SK-N-SH (cell line): ENCODE data around the gene DPF1. TPM values are rescaled to one million over a fixed set of nuclear protein-coding genes. Genes with fewer than 3 reads are reported as not detected.

Source experiments
- CTCF ChIA-PET: fragments of 300-600, 350-600 bp; formaldehyde crosslinking; extraction: SDS; loops from one replicate; lab custom pipeline; 2021; lab: Yijun Ruan, JAX
- POLR2A ChIA-PET: fragments of 350-600 bp; sonication (Branson Sonifier 250); formaldehyde crosslinking; extraction: SDS; loops from one replicate; lab custom pipeline; 2020; ENCODE audit warnings: antibody characterized with exemption, inconsistent platforms; lab: Yijun Ruan, JAX
- DNase-seq: peaks from one replicate; pipeline ENCODE4 v3.0.0; 2012
- H2AFZ ChIP-seq: fragments of 200-600 bp; sonication (generic); 2 replicates; pipeline ENCODE4 v1.8.1; 2016; ENCODE audit warnings: antibody characterized with exemption, mild to moderate bottlenecking, low read depth
- H3F3A ChIP-seq: fragments of 200-600 bp; sonication (generic); replicated peaks from 2 replicates; pipeline ENCODE3; 2016; ENCODE audit warnings: antibody characterized with exemption, mild to moderate bottlenecking; ENCODE audit not compliant: insufficient read depth
- H3K27ac ChIP-seq, 2 experiments: fragments of 200-500 bp in 1 of 2; fragments of 200-600 bp in 1 of 2; sonication (Bioruptor generic) in 1 of 2; sonication (generic), shearing (Covaris generic) in 1 of 2; 2 replicates each; pipeline versions ENCODE4 v1.5.1 to v1.6.1; 2014 to 2016; ENCODE audit warnings: low read depth in 2 of 2, inconsistent platforms in 1 of 2, low read length in 1 of 2, mild to moderate bottlenecking in 1 of 2, mixed read lengths in 1 of 2
- H3K27me3 ChIP-seq: fragments of 200-600 bp; sonication (generic), shearing (Covaris generic); 2 replicates; pipeline ENCODE4 v1.6.1; 2016; ENCODE audit warnings: mixed run types; ENCODE audit not compliant: insufficient read depth
- H3K36me3 ChIP-seq, 2 experiments: fragments of 200-500 bp in 1 of 2; fragments of 200-600 bp in 1 of 2; sonication (Bioruptor generic) in 1 of 2; sonication (generic) in 1 of 2; replicated peaks in 1 of 2; 2 replicates each; pipeline versions ENCODE3 to v1.5.1; 2014 to 2016; ENCODE audit warnings: low read length in 1 of 2, mild to moderate bottlenecking in 1 of 2; ENCODE audit not compliant: insufficient read depth in 2 of 2, control insufficient read depth in 1 of 2
- H3K4me1 ChIP-seq, 2 experiments: fragments of 200-500 bp in 1 of 2; fragments of 200-600 bp in 1 of 2; sonication (Bioruptor generic) in 1 of 2; sonication (generic), shearing (Covaris generic) in 1 of 2; 2 replicates each; pipeline versions ENCODE4 v1.5.1 to v1.6.1; 2014 to 2016; ENCODE audit warnings: low read depth in 1 of 2, low read length in 1 of 2, mixed run types in 1 of 2; ENCODE audit not compliant: insufficient read depth in 2 of 2, control insufficient read depth in 1 of 2
- H3K4me2 ChIP-seq: fragments of 200-600 bp; sonication (generic), shearing (Covaris generic); 2 replicates; pipeline ENCODE4 v1.6.1; 2017; ENCODE audit warnings: mixed run types
- H3K4me3 ChIP-seq, 2 experiments: fragments of 200-500 bp in 1 of 2; fragments of 200-600 bp in 1 of 2; sonication (Bioruptor generic) in 1 of 2; sonication (generic), shearing (Covaris generic) in 1 of 2; 2 replicates each; pipeline versions ENCODE4 v1.5.1 to v1.8.1; 2014 to 2016; ENCODE audit warnings: low read depth in 2 of 2, inconsistent platforms in 1 of 2, low read length in 1 of 2, mild to moderate bottlenecking in 1 of 2, mixed read lengths in 1 of 2, moderate library complexity in 1 of 2
- H3K79me2 ChIP-seq: fragments of 200-600 bp; sonication (generic); 2 replicates; pipeline ENCODE4 v1.8.1; 2017; ENCODE audit warnings: mild to moderate bottlenecking; ENCODE audit not compliant: insufficient read depth
- H3K9ac ChIP-seq: fragments of 200-600 bp; sonication (generic); 2 replicates; pipeline ENCODE4 v1.6.1; 2017; ENCODE audit warnings: mixed run types
- H3K9me2 ChIP-seq: fragments of 200-600 bp; sonication (generic); 2 replicates; pipeline ENCODE4 v1.6.1; 2017; ENCODE audit warnings: mixed run types
- H3K9me3 ChIP-seq: fragments of 200-600 bp; sonication (generic); 2 replicates; pipeline ENCODE4 v1.6.1; 2017; ENCODE audit warnings: mixed run types, mild to moderate bottlenecking, moderate library complexity
- H4K20me1 ChIP-seq: fragments of 200-600 bp; sonication (generic); 2 replicates; pipeline ENCODE4 v1.6.1; 2017; ENCODE audit warnings: mild to moderate bottlenecking, mixed run types; ENCODE audit not compliant: insufficient read depth
- ELF1 ChIP-seq: IDR thresholded peaks from 2 replicates; pipeline ENCODE4 v1.4.0; 2012
- EZH2phosphoT487 ChIP-seq: fragments of 200-600 bp; sonication (generic); IDR thresholded peaks from 2 replicates; pipeline ENCODE4 v1.6.1; 2017; ENCODE audit warnings: low read depth, mixed run types, mild to moderate bottlenecking, antibody characterized with exemption, moderate library complexity, borderline replicate concordance
- FOSL2 ChIP-seq: IDR thresholded peaks from 2 replicates; pipeline ENCODE4 v1.4.0; 2012; ENCODE audit warnings: low read depth, mild to moderate bottlenecking, moderate library complexity, borderline replicate concordance
- FOXM1 ChIP-seq: IDR thresholded peaks from 2 replicates; pipeline ENCODE4 v1.4.0; 2012; ENCODE audit warnings: low read depth, mild to moderate bottlenecking
- GABPA ChIP-seq: IDR thresholded peaks from 2 replicates; pipeline ENCODE4 v1.4.0; 2012; ENCODE audit warnings: low read depth, mild to moderate bottlenecking
- JUND ChIP-seq: IDR thresholded peaks from 2 replicates; pipeline ENCODE4 v1.4.0; 2012
- MXI1 ChIP-seq: IDR thresholded peaks from 2 replicates; pipeline ENCODE4 v1.6.1; 2012; ENCODE audit warnings: mild to moderate bottlenecking, low read depth, low read length, improper control_type of control experiment
- NFIC ChIP-seq: IDR thresholded peaks from 2 replicates; pipeline ENCODE4 v1.4.0; 2012; ENCODE audit warnings: borderline replicate concordance
- NRF1 ChIP-seq: IDR thresholded peaks from 2 replicates; pipeline ENCODE4 v1.6.1; 2012; ENCODE audit warnings: low read depth, mild to moderate bottlenecking, low read length
- POLR2AphosphoS5 ChIP-seq: IDR thresholded peaks from 2 replicates; pipeline ENCODE4 v1.6.1; 2012; ENCODE audit warnings: low read depth, low read length
- RCOR1 ChIP-seq: fragments of 150-350 bp; IDR thresholded peaks from 2 replicates; pipeline ENCODE4 v1.6.1; 2017; ENCODE audit warnings: antibody characterized with exemption, low read length
- RFX5 ChIP-seq: IDR thresholded peaks from 2 replicates; pipeline ENCODE4 v1.6.1; 2012; ENCODE audit warnings: mild to moderate bottlenecking, improper control_type of control experiment, low read length
- RXRA ChIP-seq: IDR thresholded peaks from 2 replicates; pipeline ENCODE4 v1.4.0; 2012; ENCODE audit warnings: low read depth, mild to moderate bottlenecking, borderline replicate concordance
- SMC3 ChIP-seq: IDR thresholded peaks from 2 replicates; pipeline ENCODE4 v1.6.1; 2012; ENCODE audit warnings: low read depth, low read length, improper control_type of control experiment
- TAF1 ChIP-seq: IDR thresholded peaks from 2 replicates; pipeline ENCODE4 v1.6.1; 2012; ENCODE audit warnings: low read depth, mild to moderate bottlenecking, low read length, moderate library complexity, borderline replicate concordance
- TCF12 ChIP-seq: IDR thresholded peaks from 2 replicates; pipeline ENCODE4 v1.4.0; 2012
- TEAD4 ChIP-seq: IDR thresholded peaks from 2 replicates; pipeline ENCODE4 v1.4.0; 2012; ENCODE audit warnings: mild to moderate bottlenecking, borderline replicate concordance; ENCODE audit not compliant: insufficient read depth
- WGBS: methylation state at CpG from one replicate; pipeline ENCODE4 v1.1.6; 2017; ENCODE audit warnings: low lambda C conversion rate; 5-methylcytosine and 5-hydroxymethylcytosine counted together
- polyA plus RNA-seq, 3 experiments: library from polyadenylated mRNA; depleted of rRNA; stranded (reverse); fragments of >200 nt; gene quantifications; 2 replicates each; pipeline ENCODE4 v1.2.3, GENCODE V29; 2012
- TF ChIP-seq, protein P1 (sequence below): IDR thresholded peaks from 2 replicates; pipeline ENCODE4; 2012
- TF ChIP-seq, protein P2 (sequence below): fragments of 200-600 bp; sonication (generic); IDR thresholded peaks from 2 replicates; pipeline ENCODE4 v1.6.1; 2017; ENCODE audit warnings: antibody characterized with exemption, mild to moderate bottlenecking, moderate library complexity
- TF ChIP-seq, protein P3 (sequence below): IDR thresholded peaks from 2 replicates; pipeline ENCODE4 v1.4.0; 2012; ENCODE audit warnings: low read depth, borderline replicate concordance
- TF ChIP-seq, protein P4 (sequence below): IDR thresholded peaks from 2 replicates; pipeline ENCODE4 v1.4.0; 2012; ENCODE audit warnings: low read depth, borderline replicate concordance

Gene DPF1
- polyA plus RNA-seq, 1 of the 3 experiments (the other 2 are of a cell fraction), result 4.8 TPM

DNA sequence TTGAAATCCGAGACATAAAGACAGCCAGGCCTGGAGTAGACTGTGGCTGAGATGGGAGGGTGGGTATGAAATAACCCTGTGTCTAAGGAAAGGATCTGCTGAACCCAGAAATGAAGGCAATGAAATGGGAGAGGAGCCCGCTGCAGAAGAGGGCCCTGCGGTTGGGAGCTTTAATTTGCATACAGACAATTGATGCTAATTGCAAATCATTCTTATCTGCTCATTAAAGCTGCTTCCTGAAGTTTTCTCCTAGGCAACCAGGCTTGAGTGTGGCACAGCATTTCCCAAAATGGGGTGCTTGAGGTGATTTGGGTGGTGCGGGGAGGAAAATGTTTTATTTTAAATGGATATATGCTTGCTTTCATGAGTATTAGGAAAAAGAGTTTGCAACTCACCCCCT is 55.4 kb downstream of the DPF1 start:
- ChIA-PET POLR2A (no interaction called here), CTCF (no interaction called here)
- Histone ChIP-seq H3F3A (no peaks in the 10 kb centered on the region), H2AFZ (no peak overlapping the region)
- TF ChIP-seq MXI1 (no peak), TAF1 (no peak), TCF12 (no peak), RCOR1 (no peak), ELF1 (no peak), JUND (no peak), TEAD4 (no peak), FOSL2 (no peak), SMC3 (no peak), RXRA (no peak), NFIC (no peak), POLR2AphosphoS5 (no peak), GABPA (no peak)
- TF ChIP-seq, protein P1, sequence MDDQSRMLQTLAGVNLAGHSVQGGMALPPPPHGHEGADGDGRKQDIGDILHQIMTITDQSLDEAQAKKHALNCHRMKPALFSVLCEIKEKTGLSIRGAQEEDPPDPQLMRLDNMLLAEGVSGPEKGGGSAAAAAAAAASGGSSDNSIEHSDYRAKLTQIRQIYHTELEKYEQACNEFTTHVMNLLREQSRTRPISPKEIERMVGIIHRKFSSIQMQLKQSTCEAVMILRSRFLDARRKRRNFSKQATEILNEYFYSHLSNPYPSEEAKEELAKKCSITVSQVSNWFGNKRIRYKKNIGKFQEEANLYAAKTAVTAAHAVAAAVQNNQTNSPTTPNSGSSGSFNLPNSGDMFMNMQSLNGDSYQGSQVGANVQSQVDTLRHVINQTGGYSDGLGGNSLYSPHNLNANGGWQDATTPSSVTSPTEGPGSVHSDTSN, result no peak
- TF ChIP-seq, protein P2, sequence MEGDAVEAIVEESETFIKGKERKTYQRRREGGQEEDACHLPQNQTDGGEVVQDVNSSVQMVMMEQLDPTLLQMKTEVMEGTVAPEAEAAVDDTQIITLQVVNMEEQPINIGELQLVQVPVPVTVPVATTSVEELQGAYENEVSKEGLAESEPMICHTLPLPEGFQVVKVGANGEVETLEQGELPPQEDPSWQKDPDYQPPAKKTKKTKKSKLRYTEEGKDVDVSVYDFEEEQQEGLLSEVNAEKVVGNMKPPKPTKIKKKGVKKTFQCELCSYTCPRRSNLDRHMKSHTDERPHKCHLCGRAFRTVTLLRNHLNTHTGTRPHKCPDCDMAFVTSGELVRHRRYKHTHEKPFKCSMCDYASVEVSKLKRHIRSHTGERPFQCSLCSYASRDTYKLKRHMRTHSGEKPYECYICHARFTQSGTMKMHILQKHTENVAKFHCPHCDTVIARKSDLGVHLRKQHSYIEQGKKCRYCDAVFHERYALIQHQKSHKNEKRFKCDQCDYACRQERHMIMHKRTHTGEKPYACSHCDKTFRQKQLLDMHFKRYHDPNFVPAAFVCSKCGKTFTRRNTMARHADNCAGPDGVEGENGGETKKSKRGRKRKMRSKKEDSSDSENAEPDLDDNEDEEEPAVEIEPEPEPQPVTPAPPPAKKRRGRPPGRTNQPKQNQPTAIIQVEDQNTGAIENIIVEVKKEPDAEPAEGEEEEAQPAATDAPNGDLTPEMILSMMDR, result no peak
- TF ChIP-seq, protein P3, sequence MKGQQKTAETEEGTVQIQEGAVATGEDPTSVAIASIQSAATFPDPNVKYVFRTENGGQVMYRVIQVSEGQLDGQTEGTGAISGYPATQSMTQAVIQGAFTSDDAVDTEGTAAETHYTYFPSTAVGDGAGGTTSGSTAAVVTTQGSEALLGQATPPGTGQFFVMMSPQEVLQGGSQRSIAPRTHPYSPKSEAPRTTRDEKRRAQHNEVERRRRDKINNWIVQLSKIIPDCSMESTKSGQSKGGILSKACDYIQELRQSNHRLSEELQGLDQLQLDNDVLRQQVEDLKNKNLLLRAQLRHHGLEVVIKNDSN, result no peak
- TF ChIP-seq, all 33 proteins: peak for 0
- peaks cover 5 to 8% of the 10 kb centered on the region in 2 experiments for H3K36me3 ChIP-seq
- no peak for DNase-seq
- H3K9me3 ChIP-seq, result no peaks in the 10 kb centered on the region
- WGBS, result 91% methylated on average over 4 of the region's 4 CpGs
- H3K9ac ChIP-seq, result no peak overlapping the region
- peaks cover 0 to 11% of the 10 kb centered on the region in 2 experiments; a peak in 1 of 4 replicates for H3K4me1 ChIP-seq
- no peak overlapping the region for H3K4me2 ChIP-seq
- no peak overlapping the region for H3K27ac ChIP-seq
- H3K79me2 ChIP-seq, result no peaks in the 10 kb centered on the region
- no peaks in the 10 kb centered on the region for H3K9me2 ChIP-seq
- H4K20me1 ChIP-seq, result no peaks in the 10 kb centered on the region
- H3K4me3 ChIP-seq, result no peak overlapping the region
- no peaks in the 10 kb centered on the region for H3K27me3 ChIP-seq

DNA sequence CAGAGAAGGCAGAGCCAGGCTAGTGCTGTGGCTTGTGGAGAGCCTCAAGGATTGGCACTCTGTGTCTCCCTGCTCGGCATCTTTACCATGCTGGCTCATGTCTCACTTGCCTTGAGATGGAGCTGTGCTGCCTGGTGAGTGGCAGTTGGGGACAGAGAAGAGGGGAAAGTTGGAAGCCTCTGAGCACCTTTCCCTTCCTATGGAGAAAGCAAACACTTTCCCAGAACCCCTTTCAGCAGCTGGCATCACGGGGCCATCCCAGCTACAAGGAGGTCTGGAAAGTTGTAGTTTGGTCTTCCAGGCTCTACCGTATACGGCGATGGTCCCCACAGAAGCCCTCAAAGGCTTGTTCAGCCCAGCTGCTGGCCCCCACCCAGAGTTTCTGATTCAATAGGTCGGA is 58.7 kb downstream of the DPF1 start:
- Histone ChIP-seq H3K36me3 (peaks cover 19 to 26% of the 10 kb centered on the region in 2 experiments), H3F3A (no peaks in the 10 kb centered on the region)
- TF ChIP-seq, protein P2, result no peak
- TF ChIP-seq, protein P1, result no peak
- TF ChIP-seq RXRA (no peak), EZH2phosphoT487 (no peak), POLR2AphosphoS5 (no peak), NRF1 (no peak), FOXM1 (no peak), JUND (no peak), RFX5 (no peak)
- TF ChIP-seq, protein P4, sequence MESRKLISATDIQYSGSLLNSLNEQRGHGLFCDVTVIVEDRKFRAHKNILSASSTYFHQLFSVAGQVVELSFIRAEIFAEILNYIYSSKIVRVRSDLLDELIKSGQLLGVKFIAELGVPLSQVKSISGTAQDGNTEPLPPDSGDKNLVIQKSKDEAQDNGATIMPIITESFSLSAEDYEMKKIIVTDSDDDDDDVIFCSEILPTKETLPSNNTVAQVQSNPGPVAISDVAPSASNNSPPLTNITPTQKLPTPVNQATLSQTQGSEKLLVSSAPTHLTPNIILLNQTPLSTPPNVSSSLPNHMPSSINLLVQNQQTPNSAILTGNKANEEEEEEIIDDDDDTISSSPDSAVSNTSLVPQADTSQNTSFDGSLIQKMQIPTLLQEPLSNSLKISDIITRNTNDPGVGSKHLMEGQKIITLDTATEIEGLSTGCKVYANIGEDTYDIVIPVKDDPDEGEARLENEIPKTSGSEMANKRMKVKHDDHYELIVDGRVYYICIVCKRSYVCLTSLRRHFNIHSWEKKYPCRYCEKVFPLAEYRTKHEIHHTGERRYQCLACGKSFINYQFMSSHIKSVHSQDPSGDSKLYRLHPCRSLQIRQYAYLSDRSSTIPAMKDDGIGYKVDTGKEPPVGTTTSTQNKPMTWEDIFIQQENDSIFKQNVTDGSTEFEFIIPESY, result no peak

More for the DNA sequence above, 58.7 kb downstream of the DPF1 start:
- ChIA-PET CTCF (interaction anchor here (3.2 kb wide), 1 partner anchor 23 kb away, joined by 14 read pairs; no protein-coding TSS in a partner anchor), POLR2A (no interaction called here)
- H3K4me2 ChIP-seq, result no peak overlapping the region
- no peak overlapping the region for H3K27ac ChIP-seq
- no peaks in the 10 kb centered on the region for H4K20me1 ChIP-seq
- no peak for DNase-seq
- H3K9me2 ChIP-seq, result no peaks in the 10 kb centered on the region
- H3K9me3 ChIP-seq, result no peaks in the 10 kb centered on the region
- WGBS, result 93% methylated on average over 6 of the region's 6 CpGs
- no peaks in the 10 kb centered on the region; a peak in 1 of 4 replicates for H3K4me1 ChIP-seq
- no peaks in the 10 kb centered on the region for H3K27me3 ChIP-seq
- no peak overlapping the region for H3K4me3 ChIP-seq
- H2AFZ ChIP-seq, result no peak overlapping the region
- no peaks in the 10 kb centered on the region for H3K79me2 ChIP-seq
- no peak overlapping the region for H3K9ac ChIP-seq
